MM.1S (cell line): Measurements from ENCODE around the gene RSF1.

Experiments
- DNase-seq: peaks from one replicate; pipeline ENCODE4 v3.0.0-alpha.2; 2015
- H2AFZ ChIP-seq: fragments of 300-600 bp; sonication (generic); 2 replicates; pipeline ENCODE4 v1.6.0; 2016; ENCODE audit warnings: antibody characterized with exemption, low read length
- H3F3A ChIP-seq: fragments of 300-600 bp; sonication (generic); 2 replicates; pipeline ENCODE4 v1.6.1; 2016; ENCODE audit warnings: mild to moderate bottlenecking, antibody characterized with exemption, low read length, moderate library complexity, mixed read lengths; ENCODE audit not compliant: insufficient read depth
- H3K27ac ChIP-seq: fragments of 300-600 bp; sonication (generic); 2 replicates; pipeline ENCODE4 v1.5.1; 2016; ENCODE audit warnings: mild to moderate bottlenecking, low read length
- H3K27me3 ChIP-seq: fragments of 300-600 bp; sonication (generic); replicated peaks from 2 replicates; pipeline ENCODE4 v1.6.0; 2016; ENCODE audit warnings: low read length; ENCODE audit not compliant: insufficient read depth
- H3K36me3 ChIP-seq: fragments of 300-600 bp; sonication (generic); replicated peaks from 2 replicates; pipeline ENCODE4 v1.6.1; 2016; ENCODE audit warnings: mild to moderate bottlenecking, low read length, mixed read lengths; ENCODE audit not compliant: insufficient read depth
- H3K4me1 ChIP-seq: fragments of 300-600 bp; sonication (generic); 2 replicates; pipeline ENCODE4 v1.6.1; 2016; ENCODE audit warnings: low read length, mixed read lengths
- H3K4me2 ChIP-seq: fragments of 300-600 bp; sonication (generic); 2 replicates; pipeline ENCODE4 v1.6.0; 2016; ENCODE audit warnings: low read depth, low read length
- H3K4me3 ChIP-seq: fragments of 300-600 bp; sonication (generic); 2 replicates; pipeline ENCODE4 v1.5.1; 2016; ENCODE audit warnings: low read length, mixed read lengths
- H3K79me2 ChIP-seq: fragments of 300-600 bp; sonication (generic); 2 replicates; pipeline ENCODE4 v1.6.1; 2016; ENCODE audit warnings: mixed run types, low read length, mixed read lengths
- H3K9ac ChIP-seq: fragments of 300-600 bp; sonication (generic); 2 replicates; pipeline ENCODE4 v1.6.1; 2016; ENCODE audit warnings: low read length, mixed read lengths
- H3K9me2 ChIP-seq: fragments of 300-600 bp; sonication (generic); replicated peaks from 2 replicates; pipeline ENCODE4 v1.6.1; 2016; ENCODE audit warnings: mild to moderate bottlenecking, low read length, mixed read lengths; ENCODE audit not compliant: insufficient read depth
- H3K9me3 ChIP-seq: fragments of 300-600 bp; sonication (generic); replicated peaks from 2 replicates; pipeline ENCODE4 v1.6.1; 2016; ENCODE audit warnings: mild to moderate bottlenecking, low read length, mixed read lengths; ENCODE audit not compliant: insufficient read depth
- H4K20me1 ChIP-seq: fragments of 300-600 bp; sonication (generic); 2 replicates; pipeline ENCODE4 v1.6.1; 2016; ENCODE audit warnings: mild to moderate bottlenecking, low read length, moderate library complexity, mixed read lengths; ENCODE audit not compliant: insufficient read depth
- CTCF ChIP-seq: fragments of 300-600 bp; sonication (generic); IDR thresholded peaks from 2 replicates; pipeline ENCODE4 v1.5.1; 2016; ENCODE audit warnings: antibody characterized with exemption, low read length, mixed read lengths
- EZH2 ChIP-seq: fragments of 300-600 bp; sonication (generic); optimal IDR thresholded peaks from 2 replicates; pipeline ENCODE3; 2017; ENCODE audit warnings: low read depth, mild to moderate bottlenecking, antibody characterized with exemption, low read length, mixed read lengths
- EZH2phosphoT487 ChIP-seq: fragments of 300-600 bp; sonication (generic); IDR thresholded peaks from 2 replicates; pipeline ENCODE4 v1.6.1; 2018; ENCODE audit warnings: antibody characterized with exemption, low read length

RSF1 gene

GRCh38 chr11:77698896-77699295 is 121.6 kb downstream of the RSF1 start:
- no peaks in the 10 kb centered on the region; the same call in 1 of the 2 replicates for H3K9me3 ChIP-seq
- no peaks in the 10 kb centered on the region for H4K20me1 ChIP-seq
- H3K36me3 ChIP-seq: peaks cover 4% of the 10 kb centered on the region
- no peaks in the 10 kb centered on the region for H3K9me2 ChIP-seq
- no peak for TF ChIP-seq EZH2phosphoT487
- no peak for TF ChIP-seq EZH2
- no peak for TF ChIP-seq CTCF
- no peaks in the 10 kb centered on the region for H3K79me2 ChIP-seq
- H3F3A ChIP-seq: no peaks in the 10 kb centered on the region
- no peak overlapping the region for H3K9ac ChIP-seq
- H3K4me2 ChIP-seq: no peak overlapping the region
- no peak overlapping the region for H3K4me3 ChIP-seq
- no peaks in the 10 kb centered on the region for H3K27me3 ChIP-seq
- no peak overlapping the region for H2AFZ ChIP-seq
- DNase-seq: no peak
- no peaks in the 10 kb centered on the region for H3K4me1 ChIP-seq
- no peak overlapping the region for H3K27ac ChIP-seq

GRCh38 chr11:77697865-77698264 is 122.7 kb downstream of the RSF1 start:
- no peak for DNase-seq
- no peaks in the 10 kb centered on the region; the same call in 1 of the 2 replicates for H3K9me3 ChIP-seq
- no peak overlapping the region for H3K4me3 ChIP-seq
- no peak overlapping the region for H2AFZ ChIP-seq
- H3F3A ChIP-seq: no peaks in the 10 kb centered on the region
- H3K4me1 ChIP-seq: no peaks in the 10 kb centered on the region
- no peaks in the 10 kb centered on the region for H3K27me3 ChIP-seq
- no peak for TF ChIP-seq CTCF
- no peak for TF ChIP-seq EZH2phosphoT487
- no peak for TF ChIP-seq EZH2
- no peak overlapping the region for H3K27ac ChIP-seq
- no peak overlapping the region for H3K9ac ChIP-seq
- H3K79me2 ChIP-seq: no peaks in the 10 kb centered on the region
- H4K20me1 ChIP-seq: no peaks in the 10 kb centered on the region
- peaks cover 4% of the 10 kb centered on the region for H3K36me3 ChIP-seq
- no peaks in the 10 kb centered on the region for H3K9me2 ChIP-seq
- H3K4me2 ChIP-seq: no peak overlapping the region

GRCh38 chr11:77695417-77695816 is 125.1 kb downstream of the RSF1 start:
- Histone ChIP-seq H3K36me3 (peaks cover 4% of the 10 kb centered on the region), H3K9me2 (no peaks in the 10 kb centered on the region), H3K9ac (no peak overlapping the region), H3F3A (no peaks in the 10 kb centered on the region), H3K9me3 (no peaks in the 10 kb centered on the region; the same call in 1 of the 2 replicates), H3K4me3 (no peak overlapping the region), H3K27me3 (no peaks in the 10 kb centered on the region), H3K4me1 (no peaks in the 10 kb centered on the region), H2AFZ (no peak overlapping the region), H3K79me2 (no peaks in the 10 kb centered on the region), H3K27ac (no peak overlapping the region), H3K4me2 (no peak overlapping the region), H4K20me1 (no peaks in the 10 kb centered on the region)
- no peak for DNase-seq
- no peak for TF ChIP-seq CTCF
- no peak for TF ChIP-seq EZH2
- no peak for TF ChIP-seq EZH2phosphoT487
